ENCODE data around the gene CPT1A. TPM values are rescaled to one million over a fixed set of nuclear protein-coding genes. Genes with fewer than 3 reads are reported as not detected.

Gene CPT1A
- total and polyA plus RNA-seq, 2 experiments from 2014 or later = 9.6 to 20.1 TPM

- no peak overlapping the region for H3K4me3 ChIP-seq
- H3K79me2 ChIP-seq (ENCODE audit: insufficient read depth) = no peaks in the 10 kb centered on the region
- H3F3A ChIP-seq (ENCODE audit: insufficient read depth) = no peaks in the 10 kb centered on the region
- no peak for DNase-seq
- H3K4me1 ChIP-seq (ENCODE audit: insufficient read depth) = no peaks in the 10 kb centered on the region
- no peak for TF ChIP-seq EZH2phosphoT487 (IDR thresholded peaks at IDR 0.05; ENCODE audit: insufficient read depth, low read depth)
- no peak for TF ChIP-seq EZH2 (IDR thresholded peaks at IDR 0.05; ENCODE audit: insufficient read depth, poor library complexity, severe bottlenecking)
- H4K20me1 ChIP-seq (ENCODE audit: insufficient read depth) = no peaks in the 10 kb centered on the region
- H3K4me2 ChIP-seq (ENCODE audit: unreplicated experiment) = no peak overlapping the region
- H3K9me2 ChIP-seq (ENCODE audit: insufficient read depth) = no peaks in the 10 kb centered on the region
- no peaks in the 10 kb centered on the region for H3K27me3 ChIP-seq (replicated peaks; ENCODE audit: insufficient read depth)
- H3K9me3 ChIP-seq (ENCODE audit: low read depth) = no peaks in the 10 kb centered on the region
- no peak overlapping the region for H3K27ac ChIP-seq
- in situ Hi-C loops (cut with MboI) = no loop called here
- H2AFZ ChIP-seq = no peak overlapping the region
- WGBS, 2 experiments (ENCODE audit: low coverage in 1 of 2, low lambda C conversion rate in 2 of 2, missing lambda C conversion rate in 2 of 2) = 98 to 99% methylated on average over 16 to 26 of the region's 26 CpGs
- H3K9ac ChIP-seq = no peak overlapping the region
- H3K36me3 ChIP-seq (ENCODE audit: low read depth) = peaks cover 14% of the 10 kb centered on the region; the same call in 1 of the 2 replicates
Observed at GRCh38 chr11:68782711-68783110, 59.0 kb downstream of the CPT1A start.

- Histone ChIP-seq H3K4me3 (no peak overlapping the region), H3K27me3 (replicated peaks; ENCODE audit: insufficient read depth) (no peaks in the 10 kb centered on the region), H3K9ac (no peak overlapping the region), H3K36me3 (ENCODE audit: low read depth) (peaks cover 19% of the 10 kb centered on the region; the same call in 1 of the 2 replicates), H3K4me1 (ENCODE audit: insufficient read depth) (no peaks in the 10 kb centered on the region), H3K27ac (no peak overlapping the region), H3K4me2 (ENCODE audit: unreplicated experiment) (no peak overlapping the region), H3K79me2 (ENCODE audit: insufficient read depth) (no peaks in the 10 kb centered on the region), H3K9me3 (ENCODE audit: low read depth) (no peaks in the 10 kb centered on the region), H3F3A (ENCODE audit: insufficient read depth) (no peaks in the 10 kb centered on the region), H2AFZ (no peak overlapping the region), H4K20me1 (ENCODE audit: insufficient read depth) (no peaks in the 10 kb centered on the region), H3K9me2 (ENCODE audit: insufficient read depth) (no peaks in the 10 kb centered on the region)
- no peak for DNase-seq
- 79% methylated on average over 4 of the region's 4 CpGs for WGBS, 2 experiments (ENCODE audit: low coverage in 1 of 2, low lambda C conversion rate in 2 of 2, missing lambda C conversion rate in 2 of 2)
- in situ Hi-C loops (cut with MboI) = no loop called here
- TF ChIP-seq EZH2phosphoT487 (IDR thresholded peaks at IDR 0.05; ENCODE audit: insufficient read depth, low read depth) (no peak), EZH2 (IDR thresholded peaks at IDR 0.05; ENCODE audit: insufficient read depth, poor library complexity, severe bottlenecking) (no peak)
Observed at GRCh38 chr11:68780829-68781228, 60.9 kb downstream of the CPT1A start.

DNA sequence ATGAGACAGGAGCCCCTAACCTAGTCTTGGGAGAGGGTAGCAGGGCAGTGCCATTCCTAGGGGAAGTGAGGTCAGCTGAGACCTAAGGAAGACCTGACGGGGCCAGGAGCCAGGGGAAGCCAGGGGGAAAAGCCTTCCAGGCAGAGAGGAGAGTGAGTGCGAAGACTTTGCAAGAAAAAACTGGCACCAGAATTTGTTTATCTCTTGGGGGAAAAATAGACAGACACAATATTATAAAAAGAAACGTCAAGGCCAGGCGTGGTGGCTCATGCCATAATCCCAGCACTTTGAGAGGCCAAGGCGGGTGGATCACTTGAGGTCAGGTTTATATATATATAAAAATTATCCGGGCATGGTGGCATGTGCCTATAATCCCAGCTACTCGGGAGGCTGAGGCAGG, 63.5 kb downstream of the CPT1A start:
- Histone ChIP-seq H3K36me3 (ENCODE audit: low read depth) (peaks cover 36% of the 10 kb centered on the region; the same call in 1 of the 2 replicates), H3K9me2 (ENCODE audit: insufficient read depth) (no peaks in the 10 kb centered on the region), H3K9me3 (ENCODE audit: low read depth) (no peaks in the 10 kb centered on the region), H3K27ac (no peak overlapping the region), H3K4me2 (ENCODE audit: unreplicated experiment) (no peak overlapping the region), H4K20me1 (ENCODE audit: insufficient read depth) (no peaks in the 10 kb centered on the region), H2AFZ (no peak overlapping the region), H3K79me2 (ENCODE audit: insufficient read depth) (no peaks in the 10 kb centered on the region), H3F3A (ENCODE audit: insufficient read depth) (no peaks in the 10 kb centered on the region), H3K4me1 (ENCODE audit: insufficient read depth) (no peaks in the 10 kb centered on the region), H3K4me3 (no peak overlapping the region), H3K9ac (no peak overlapping the region), H3K27me3 (replicated peaks; ENCODE audit: insufficient read depth) (no peaks in the 10 kb centered on the region)
- TF ChIP-seq EZH2 (IDR thresholded peaks at IDR 0.05; ENCODE audit: insufficient read depth, poor library complexity, severe bottlenecking) (no peak), EZH2phosphoT487 (IDR thresholded peaks at IDR 0.05; ENCODE audit: insufficient read depth, low read depth) (no peak)
- in situ Hi-C loops (cut with MboI) = no loop called here
- WGBS, 2 experiments (ENCODE audit: low coverage in 1 of 2, low lambda C conversion rate in 2 of 2, missing lambda C conversion rate in 2 of 2) = 75 to 83% methylated on average over 7 of the region's 7 CpGs
- DNase-seq = no peak

DNA sequence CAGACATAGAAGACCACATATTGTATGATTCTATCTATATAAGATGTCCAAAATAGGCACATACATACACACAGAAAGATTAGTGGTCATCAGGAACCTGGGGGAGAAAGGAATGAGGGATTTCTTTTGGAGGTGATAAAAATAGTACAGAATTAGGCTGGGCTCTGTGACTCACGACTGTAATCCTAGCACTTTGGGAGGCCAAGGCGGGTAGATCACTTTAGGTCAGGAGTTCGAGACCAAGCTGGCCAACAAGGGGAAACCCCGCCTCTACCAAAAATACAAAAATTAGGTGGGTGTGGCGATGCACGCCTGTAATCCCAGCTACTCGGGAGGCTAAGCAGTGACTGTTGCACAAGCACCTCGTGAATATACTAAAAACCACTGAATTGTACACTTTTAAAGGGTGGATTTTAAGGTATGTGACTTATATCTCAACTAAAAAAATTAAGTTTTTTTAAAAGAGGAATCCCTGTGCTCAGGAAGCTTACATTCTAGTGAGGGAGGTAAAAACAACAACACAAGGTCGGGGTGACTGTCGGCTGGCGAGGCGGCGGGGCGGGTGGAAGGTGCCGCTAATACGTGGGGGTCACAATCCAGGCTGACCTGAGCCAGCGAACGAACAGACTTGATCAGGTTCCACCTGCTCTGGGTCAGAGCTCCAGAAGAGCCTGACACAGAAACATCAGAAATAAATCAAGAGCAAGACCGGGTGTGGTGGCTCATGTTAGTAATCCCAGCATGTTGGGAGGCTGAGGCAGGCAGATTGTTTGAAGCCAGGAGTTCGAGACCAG, 65.1 kb downstream of the CPT1A start:
- Histone ChIP-seq H3K4me3 (no peak overlapping the region), H3K4me2 (ENCODE audit: unreplicated experiment) (no peak overlapping the region), H3K79me2 (ENCODE audit: insufficient read depth) (no peaks in the 10 kb centered on the region), H3F3A (ENCODE audit: insufficient read depth) (no peaks in the 10 kb centered on the region), H4K20me1 (ENCODE audit: insufficient read depth) (no peaks in the 10 kb centered on the region), H2AFZ (no peak overlapping the region), H3K4me1 (ENCODE audit: insufficient read depth) (no peaks in the 10 kb centered on the region), H3K36me3 (ENCODE audit: low read depth) (peaks cover 47% of the 10 kb centered on the region; the same call in 1 of the 2 replicates), H3K27me3 (replicated peaks; ENCODE audit: insufficient read depth) (no peaks in the 10 kb centered on the region), H3K9ac (no peak overlapping the region), H3K27ac (no peak overlapping the region), H3K9me3 (ENCODE audit: low read depth) (no peaks in the 10 kb centered on the region), H3K9me2 (ENCODE audit: insufficient read depth) (no peaks in the 10 kb centered on the region)
- 88 to 89% methylated on average over 20 of the region's 20 CpGs for WGBS, 2 experiments (ENCODE audit: low coverage in 1 of 2, low lambda C conversion rate in 2 of 2, missing lambda C conversion rate in 2 of 2)
- DNase-seq = no peak
- in situ Hi-C loops (cut with MboI) = no loop called here
- no peak for TF ChIP-seq EZH2phosphoT487 (IDR thresholded peaks at IDR 0.05; ENCODE audit: insufficient read depth, low read depth)
- no peak for TF ChIP-seq EZH2 (IDR thresholded peaks at IDR 0.05; ENCODE audit: insufficient read depth, poor library complexity, severe bottlenecking)
